Measurements from ENCODE around the gene CADPS.

Gene CADPS

GRCh38 chr3:62546266-62546665 is 328.9 kb downstream of the CADPS start:
- DNase-seq (ENCODE audit: low read depth in 2 of 2), result no peak
- H3K4me3 ChIP-seq (replicated peaks in 1 of 2; ENCODE audit: low read depth in 2 of 2, low read length in 2 of 2), result no peak overlapping the region
- no peak for TF ChIP-seq CTCF (IDR thresholded peaks at IDR 0.05; ENCODE audit: low read depth, low read length)

- TF ChIP-seq CTCF (IDR thresholded peaks at IDR 0.05; ENCODE audit: low read depth, low read length), result no peak
- no peak for DNase-seq (ENCODE audit: low read depth in 2 of 2)
- no peak overlapping the region for H3K4me3 ChIP-seq (replicated peaks in 1 of 2; ENCODE audit: low read depth in 2 of 2, low read length in 2 of 2)
Observed at GRCh38 chr3:62542185-62542584, 333.0 kb downstream of the CADPS start.

GRCh38 chr3:62539762-62540161 is 335.5 kb downstream of the CADPS start:
- H3K4me3 ChIP-seq (replicated peaks in 1 of 2; ENCODE audit: low read depth in 2 of 2, low read length in 2 of 2), result no peak overlapping the region
- no peak for TF ChIP-seq CTCF (IDR thresholded peaks at IDR 0.05; ENCODE audit: low read depth, low read length)
- no peak for DNase-seq (ENCODE audit: low read depth in 2 of 2)

- TF ChIP-seq CTCF (IDR thresholded peaks at IDR 0.05; ENCODE audit: low read depth, low read length), result no peak
- DNase-seq (ENCODE audit: low read depth in 2 of 2), result no peak
- no peak overlapping the region for H3K4me3 ChIP-seq (replicated peaks in 1 of 2; ENCODE audit: low read depth in 2 of 2, low read length in 2 of 2)
Observed at GRCh38 chr3:62538691-62539356, 336.4 kb downstream of the CADPS start.

- no peak overlapping the region for H3K4me3 ChIP-seq (replicated peaks in 1 of 2; ENCODE audit: low read depth in 2 of 2, low read length in 2 of 2)
- DNase-seq (ENCODE audit: low read depth in 2 of 2), result no peak
- TF ChIP-seq CTCF (IDR thresholded peaks at IDR 0.05; ENCODE audit: low read depth, low read length), result no peak
Observed at GRCh38 chr3:62534326-62534725, 340.9 kb downstream of the CADPS start.

- DNase-seq (ENCODE audit: low read depth in 2 of 2), result no peak
- no peak overlapping the region for H3K4me3 ChIP-seq (replicated peaks in 1 of 2; ENCODE audit: low read depth in 2 of 2, low read length in 2 of 2)
- no peak for TF ChIP-seq CTCF (IDR thresholded peaks at IDR 0.05; ENCODE audit: low read depth, low read length)
Observed at GRCh38 chr3:62532796-62533195, 342.4 kb downstream of the CADPS start.

- no peak for DNase-seq (ENCODE audit: low read depth in 2 of 2)
- TF ChIP-seq CTCF (IDR thresholded peaks at IDR 0.05; ENCODE audit: low read depth, low read length), result no peak
- H3K4me3 ChIP-seq (replicated peaks in 1 of 2; ENCODE audit: low read depth in 2 of 2, low read length in 2 of 2), result no peak overlapping the region
Observed at GRCh38 chr3:62531981-62532380, 343.2 kb downstream of the CADPS start.

Data from cardiac fibroblast (primary cell).